Epithelial cell of esophagus (primary cell): Measurements from ENCODE around the gene MFSD11.
"Not testable (repeated sequence)": the region's sequence is repeated elsewhere in the genome, so short reads cannot be mapped to it uniquely, and the experiment has no call there.

Experiments
- DNase-seq: peaks from one replicate; pipeline ENCODE4 v3.0.0; 2010; ENCODE audit warnings: low read depth
- H3K4me3 ChIP-seq: 2 replicates; pipeline ENCODE4 v1.5.1; 2011; ENCODE audit warnings: mild to moderate bottlenecking, low read length, control low read depth
- TF ChIP-seq, protein P1 (sequence below): IDR thresholded peaks from 2 replicates; pipeline ENCODE4 v1.5.1; 2011; ENCODE audit warnings: low read depth, mild to moderate bottlenecking, low read length, control low read depth, inconsistent platforms; ENCODE audit not compliant: insufficient read depth; ENCODE audit errors: missing control alignments

Gene MFSD11

DNA sequence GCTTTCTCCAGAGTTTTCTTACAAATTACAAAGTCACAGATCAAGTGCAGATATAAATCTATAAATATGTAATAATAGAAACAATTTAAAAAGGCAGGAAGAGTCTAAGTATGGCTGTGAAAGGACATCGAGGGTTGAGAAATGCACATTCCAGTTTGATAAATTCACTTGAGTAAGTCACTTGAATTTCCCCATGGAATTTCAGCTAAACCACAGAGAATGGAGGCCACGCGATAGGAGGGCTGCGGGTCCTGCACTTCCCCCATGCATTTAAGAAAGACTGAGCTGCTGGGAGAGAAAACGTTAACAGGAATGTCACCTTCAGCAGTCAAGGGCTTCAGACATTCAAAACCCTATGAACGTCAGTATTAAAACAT lies 21.1 kb upstream of the MFSD11 start:
- H3K4me3 ChIP-seq, result no peak overlapping the region
- TF ChIP-seq, protein P1, sequence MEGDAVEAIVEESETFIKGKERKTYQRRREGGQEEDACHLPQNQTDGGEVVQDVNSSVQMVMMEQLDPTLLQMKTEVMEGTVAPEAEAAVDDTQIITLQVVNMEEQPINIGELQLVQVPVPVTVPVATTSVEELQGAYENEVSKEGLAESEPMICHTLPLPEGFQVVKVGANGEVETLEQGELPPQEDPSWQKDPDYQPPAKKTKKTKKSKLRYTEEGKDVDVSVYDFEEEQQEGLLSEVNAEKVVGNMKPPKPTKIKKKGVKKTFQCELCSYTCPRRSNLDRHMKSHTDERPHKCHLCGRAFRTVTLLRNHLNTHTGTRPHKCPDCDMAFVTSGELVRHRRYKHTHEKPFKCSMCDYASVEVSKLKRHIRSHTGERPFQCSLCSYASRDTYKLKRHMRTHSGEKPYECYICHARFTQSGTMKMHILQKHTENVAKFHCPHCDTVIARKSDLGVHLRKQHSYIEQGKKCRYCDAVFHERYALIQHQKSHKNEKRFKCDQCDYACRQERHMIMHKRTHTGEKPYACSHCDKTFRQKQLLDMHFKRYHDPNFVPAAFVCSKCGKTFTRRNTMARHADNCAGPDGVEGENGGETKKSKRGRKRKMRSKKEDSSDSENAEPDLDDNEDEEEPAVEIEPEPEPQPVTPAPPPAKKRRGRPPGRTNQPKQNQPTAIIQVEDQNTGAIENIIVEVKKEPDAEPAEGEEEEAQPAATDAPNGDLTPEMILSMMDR, result no peak
- DNase-seq, result peak; percentile 64

DNA sequence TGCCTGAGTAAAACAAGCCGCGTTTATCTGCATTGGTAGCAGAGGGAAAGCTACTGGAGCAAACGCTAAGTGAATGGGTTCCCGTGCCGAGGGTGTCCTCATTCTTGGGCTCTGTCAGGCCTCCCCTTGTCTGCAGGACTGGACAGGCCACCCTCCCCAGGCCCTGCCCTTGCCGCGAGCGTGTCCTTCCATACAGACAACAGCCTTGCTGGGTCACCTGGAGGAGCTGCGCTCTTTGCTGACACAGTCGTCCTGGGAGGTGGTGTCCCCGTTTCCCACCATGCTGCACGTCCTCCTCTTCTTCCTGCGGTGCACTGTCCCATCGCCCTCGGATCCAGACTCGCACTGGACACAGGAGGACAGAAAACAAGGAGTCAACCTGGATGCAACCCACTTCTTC lies 19.4 kb upstream of the MFSD11 start:
- TF ChIP-seq, protein P1, result no peak
- DNase-seq, result no peak
- no peak overlapping the region for H3K4me3 ChIP-seq

DNA sequence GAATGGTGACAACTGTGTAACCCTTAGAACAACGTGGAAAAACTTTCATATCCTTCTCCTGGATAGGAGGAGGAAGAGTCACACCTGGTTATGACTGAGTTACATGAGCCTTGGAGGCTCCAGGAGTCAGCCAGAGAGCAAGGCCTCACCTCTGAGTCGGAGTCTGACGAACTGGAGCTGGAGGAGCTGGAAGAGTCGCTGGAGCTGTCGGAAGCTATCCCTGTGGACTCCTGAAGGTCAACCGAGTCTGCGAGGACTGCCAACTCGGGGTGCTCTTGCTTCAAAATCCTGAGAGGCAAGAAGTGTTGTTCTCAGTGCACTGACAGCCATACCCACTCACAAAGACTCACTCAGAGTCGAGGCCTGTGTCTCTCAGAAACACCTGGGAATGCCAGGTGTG lies 17.7 kb upstream of the MFSD11 start:
- no peak for DNase-seq
- no peak overlapping the region for H3K4me3 ChIP-seq
- TF ChIP-seq, protein P1, result no peak

DNA sequence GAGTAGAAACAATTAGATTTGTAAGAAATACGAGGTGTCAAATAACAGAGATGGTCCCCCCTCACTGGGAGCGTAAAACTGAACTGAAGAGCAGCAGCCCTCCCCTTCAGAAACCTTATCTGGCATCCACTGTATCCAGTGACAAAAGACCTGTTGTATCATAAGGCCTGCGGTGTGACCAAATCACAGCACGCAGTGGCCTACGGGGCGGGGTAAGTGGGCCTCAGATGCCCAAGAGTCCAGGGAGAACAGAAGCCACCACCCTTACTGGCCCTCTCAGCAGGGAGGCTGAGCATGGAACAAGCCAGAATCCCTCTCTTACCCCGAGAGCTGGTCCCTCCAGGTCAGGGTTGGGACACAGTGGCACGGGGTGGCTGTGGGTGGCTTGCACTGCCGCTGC lies 17.0 kb upstream of the MFSD11 start:
- DNase-seq, result no peak
- TF ChIP-seq, protein P1, result no peak
- H3K4me3 ChIP-seq, result no peak overlapping the region

DNA sequence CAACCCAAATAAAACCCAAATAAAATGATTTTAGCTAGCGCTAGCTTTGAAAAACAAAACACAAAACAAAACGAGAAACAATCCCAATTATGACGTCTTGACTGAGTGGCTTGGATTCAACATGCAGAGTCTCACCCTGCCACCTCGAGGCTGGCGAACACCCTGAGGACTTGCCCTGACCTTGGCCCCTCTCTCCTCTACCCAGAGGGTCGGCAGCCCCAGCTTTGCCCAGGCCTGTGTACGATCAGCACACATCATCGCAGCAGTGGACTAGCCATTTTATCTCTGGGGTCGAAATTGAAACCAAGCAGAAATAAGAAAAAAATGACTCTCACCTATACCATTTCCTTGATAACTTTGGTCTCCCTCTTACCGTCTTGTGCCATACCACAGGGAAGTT lies 16.5 kb upstream of the MFSD11 start:
- DNase-seq, result no peak
- TF ChIP-seq, protein P1, result no peak

DNA sequence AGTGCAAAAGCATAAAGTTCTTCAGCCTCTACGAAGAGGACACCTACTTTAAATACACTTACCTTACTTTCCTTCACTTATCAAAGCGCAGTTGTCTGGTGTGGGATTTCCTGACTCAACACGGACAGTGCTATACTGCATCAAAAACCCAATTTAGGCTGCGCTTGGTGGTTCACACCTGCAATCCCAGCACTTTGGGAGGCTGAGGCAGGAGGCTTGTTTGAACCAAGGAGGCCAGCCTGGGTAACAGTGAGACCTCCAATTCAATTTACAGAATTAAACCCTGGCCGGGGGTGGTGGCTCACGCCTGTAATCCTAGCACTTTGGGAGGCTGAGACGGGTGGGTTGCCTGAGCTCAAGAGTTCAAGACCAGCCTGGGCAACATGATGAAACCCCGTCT lies 15.6 kb upstream of the MFSD11 start:
- TF ChIP-seq, protein P1, result no peak
- H3K4me3 ChIP-seq, result no peak overlapping the region
- DNase-seq, result no peak

More for the DNA sequence above, 16.5 kb upstream of the MFSD11 start:
- H3K4me3 ChIP-seq, result no peak overlapping the region

DNA sequence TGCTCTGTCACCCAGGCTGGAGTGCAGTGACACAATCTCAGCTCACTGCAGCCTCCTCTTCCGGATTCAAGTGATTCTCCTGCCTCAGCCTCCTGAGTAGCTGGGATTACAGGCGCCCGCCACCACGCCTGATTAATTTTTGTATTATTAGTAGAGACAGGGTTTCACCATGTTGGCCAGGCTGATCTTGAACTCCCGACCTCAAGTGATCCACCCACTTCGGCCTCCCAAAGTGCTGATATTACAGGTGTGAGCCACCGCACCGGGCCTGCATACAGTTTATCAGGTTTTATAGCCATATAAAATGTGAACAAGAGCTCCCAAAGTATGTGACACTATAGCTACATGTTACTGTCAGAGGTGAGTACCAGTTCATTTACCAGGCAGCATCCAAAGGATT lies 14.9 kb upstream of the MFSD11 start:
- not testable (repeated sequence) for H3K4me3 ChIP-seq, DNase-seq

DNA sequence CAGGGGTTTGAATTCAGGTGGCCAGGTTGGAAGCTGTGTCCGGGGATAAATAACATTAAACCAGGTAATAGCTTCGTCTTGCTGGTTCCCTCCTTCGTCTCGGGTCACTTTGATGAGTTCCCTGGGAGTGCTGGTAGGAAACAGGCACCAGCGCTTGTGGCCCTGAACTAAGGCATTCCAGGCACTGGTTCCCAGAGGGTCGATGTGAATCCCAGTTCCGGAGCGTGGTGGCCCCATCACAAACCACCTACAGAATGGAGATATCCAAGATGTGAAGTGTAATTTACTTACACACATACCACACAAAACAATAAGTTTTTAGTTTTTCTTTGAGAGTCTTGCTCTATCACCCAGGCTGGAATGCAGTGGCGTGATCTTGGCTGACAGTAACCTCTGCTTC lies 14.1 kb upstream of the MFSD11 start:
- TF ChIP-seq, protein P1, result no peak
- no peak for DNase-seq
- H3K4me3 ChIP-seq, result no peak overlapping the region
